PC-3 (cell line): ENCODE measurements around the gene CD200R1. TPM values are rescaled to one million over a fixed set of nuclear protein-coding genes. Genes with fewer than 3 reads are reported as not detected.
A peak's percentile ranks its signal among the peaks of the same experiment; 100 is the strongest.

Experiments used
- ATAC-seq: fragments of 200-7000 bp; cut with Tn5 transposase; 2 replicates; pipeline ENCODE4 v1.9.1; 2020; ENCODE audit warnings: mild to moderate bottlenecking, moderate library complexity
- BruUV-seq: library from RNA; stranded (reverse); fragments of 400-500 nt; replicated peaks from 2 replicates; lab custom pipeline; 2021; lab: Mats Ljungman, UMichigan
- CTCF ChIA-PET: fragments of 300-600 bp; sonication (Branson Sonifier 250); formaldehyde crosslinking; loops from one replicate; lab custom pipeline; 2022; ENCODE audit warnings: antibody characterized with exemption; lab: Charles Lee
- POLR2A ChIA-PET: fragments of 300-600 bp; sonication (Branson Sonifier 250); formaldehyde crosslinking; loops from one replicate; lab custom pipeline; 2022; ENCODE audit warnings: antibody characterized with exemption; ENCODE audit not compliant: unreplicated experiment; lab: Charles Lee
- DNase-seq: peaks from one replicate; pipeline ENCODE4 v3.0.0-alpha.2; 2015
- H2AFZ ChIP-seq: fragments of 300-600 bp; sonication (generic); 2 replicates; pipeline ENCODE4 v1.6.0; 2016; ENCODE audit warnings: antibody characterized with exemption, low read length
- H3F3A ChIP-seq: fragments of 300-600 bp; sonication (generic); one replicate; pipeline ENCODE4 v1.6.0; 2017; ENCODE audit warnings: antibody characterized with exemption, low read length, control low read depth, mild to moderate bottlenecking; ENCODE audit not compliant: unreplicated experiment
- H3K27ac ChIP-seq: fragments of 300-600 bp; sonication (generic); 2 replicates; pipeline ENCODE4 v1.5.1; 2016; ENCODE audit warnings: mild to moderate bottlenecking, low read length
- H3K27me3 ChIP-seq: fragments of 300-600 bp; sonication (generic); 2 replicates; pipeline ENCODE4 v1.6.1; 2016; ENCODE audit warnings: low read length, mixed read lengths
- H3K36me3 ChIP-seq: fragments of 300-600 bp; sonication (generic); 2 replicates; pipeline ENCODE4 v1.6.1; 2016; ENCODE audit warnings: low read depth, mixed run types, low read length, mixed read lengths
- H3K4me1 ChIP-seq: fragments of 300-600 bp; sonication (generic); 2 replicates; pipeline ENCODE4 v1.5.1; 2016; ENCODE audit warnings: low read length; ENCODE audit not compliant: insufficient read depth
- H3K4me2 ChIP-seq: fragments of 300-600 bp; sonication (generic); 2 replicates; pipeline ENCODE4 v1.6.0; 2016; ENCODE audit warnings: low read length
- H3K4me3 ChIP-seq: fragments of 300-600 bp; sonication (generic); 2 replicates; pipeline ENCODE4 v1.5.1; 2016; ENCODE audit warnings: mild to moderate bottlenecking, low read length, mixed read lengths
- H3K79me2 ChIP-seq: fragments of 300-600 bp; sonication (generic); 2 replicates; pipeline ENCODE4 v1.6.1; 2017; ENCODE audit warnings: low read length, mixed read lengths
- H3K9ac ChIP-seq: fragments of 300-600 bp; sonication (generic); 2 replicates; pipeline ENCODE4 v1.6.0; 2016; ENCODE audit warnings: mild to moderate bottlenecking, low read length
- H3K9me2 ChIP-seq: fragments of 300-600 bp; sonication (generic); replicated peaks from 2 replicates; pipeline ENCODE4 v1.6.1; 2016; ENCODE audit warnings: mixed run types, low read length, mixed read lengths
- H3K9me3 ChIP-seq: fragments of 300-600 bp; sonication (generic); 2 replicates; pipeline ENCODE4 v1.6.1; 2016; ENCODE audit warnings: low read length, mixed read lengths
- H4K20me1 ChIP-seq: fragments of 300-600 bp; sonication (generic); 2 replicates; pipeline ENCODE4 v1.6.1; 2016; ENCODE audit warnings: low read length, mixed read lengths
- CTCF ChIP-seq: fragments of 300-600 bp; sonication (generic); conservative IDR thresholded peaks from 2 replicates; pipeline ENCODE4 v1.5.1; 2017; ENCODE audit warnings: antibody characterized with exemption, low read depth, mild to moderate bottlenecking, low read length
- EZH2 ChIP-seq: fragments of 300-600 bp; sonication (generic); IDR thresholded peaks from one replicate; pipeline ENCODE4 v1.6.1; 2017; ENCODE audit warnings: antibody characterized with exemption, mild to moderate bottlenecking, low read length; ENCODE audit not compliant: unreplicated experiment
- EZH2phosphoT487 ChIP-seq: fragments of 300-600 bp; sonication (generic); IDR thresholded peaks from 2 replicates; pipeline ENCODE4 v1.6.1; 2018; ENCODE audit warnings: mild to moderate bottlenecking, antibody characterized with exemption, low read length, borderline replicate concordance
- intact Hi-C: fragments of 100-400 bp; cut with micrococcal nuclease; formaldehyde crosslinking; loops from 2 replicates; pipeline ENCODE4 v1.9.0; 2023
- total RNA-seq: library from RNA; depleted of rRNA; stranded (reverse); fragments of >200 nt; gene quantifications from 2 replicates; pipeline ENCODE4 v1.2.3, GENCODE V29; 2014

CD200R1 gene
- total RNA-seq, 1 experiment from 2014 or later = not detected

- intact Hi-C loops = no loop called here
- H3K4me2 ChIP-seq = no peak overlapping the region
- CTCF ChIA-PET = no interaction called here
- no peaks in the 10 kb centered on the region for H3K36me3 ChIP-seq
- H3K79me2 ChIP-seq = no peaks in the 10 kb centered on the region
- TF ChIP-seq CTCF (no peak), EZH2 (no peak), EZH2phosphoT487 (no peak)
- H3K9ac ChIP-seq = no peak overlapping the region
- peak; percentile 43; the same call in 1 of the 2 replicates for ATAC-seq
- no peaks in the 10 kb centered on the region; the same call in 1 of the 2 replicates for H3K4me1 ChIP-seq
- no peak overlapping the region for H3K27ac ChIP-seq
- DNase-seq = peak; percentile 18
- H3K27me3 ChIP-seq = peaks cover 7% of the 10 kb centered on the region; the same call in 1 of the 2 replicates
- H3K9me3 ChIP-seq = no peaks in the 10 kb centered on the region
- no TSS peak for BruUV-seq
- no peaks in the 10 kb centered on the region for H3F3A ChIP-seq
- no peaks in the 10 kb centered on the region for H4K20me1 ChIP-seq
- no peaks in the 10 kb centered on the region for H3K9me2 ChIP-seq
- POLR2A ChIA-PET = no interaction called here
- H2AFZ ChIP-seq = peak overlapping the region; percentile 54; the same call in 1 of the 2 replicates
- no peak overlapping the region for H3K4me3 ChIP-seq
These were observed 80.6 kb downstream of the CD200R1 start for GRCh38 chr3:112894258-112894657.

GRCh38 chr3:112889357-112889756 lies 85.5 kb downstream of the CD200R1 start:
- no peak for DNase-seq
- no peak overlapping the region for H2AFZ ChIP-seq
- H3K79me2 ChIP-seq = no peaks in the 10 kb centered on the region
- no peaks in the 10 kb centered on the region for H3F3A ChIP-seq
- no peak overlapping the region for H3K27ac ChIP-seq
- no peak for TF ChIP-seq EZH2phosphoT487
- no peak for TF ChIP-seq EZH2
- TF ChIP-seq CTCF = no peak
- no peak overlapping the region for H3K9ac ChIP-seq
- H3K27me3 ChIP-seq = peaks cover 4% of the 10 kb centered on the region; the same call in 1 of the 2 replicates
- H4K20me1 ChIP-seq = no peaks in the 10 kb centered on the region
- H3K4me1 ChIP-seq = no peaks in the 10 kb centered on the region; the same call in 1 of the 2 replicates
- POLR2A ChIA-PET = no interaction called here
- no TSS peak for BruUV-seq
- H3K36me3 ChIP-seq = no peaks in the 10 kb centered on the region
- ATAC-seq = no peak
- CTCF ChIA-PET = no interaction called here
- no peak overlapping the region for H3K4me3 ChIP-seq
- H3K9me2 ChIP-seq = no peaks in the 10 kb centered on the region
- intact Hi-C loops = no loop called here
- H3K9me3 ChIP-seq = no peaks in the 10 kb centered on the region
- no peak overlapping the region for H3K4me2 ChIP-seq

GRCh38 chr3:112888381-112889085 lies 86.4 kb downstream of the CD200R1 start:
- Histone ChIP-seq H3K27ac (no peak overlapping the region), H3K4me1 (no peaks in the 10 kb centered on the region), H2AFZ (no peak overlapping the region), H3K9me3 (no peaks in the 10 kb centered on the region), H3F3A (no peaks in the 10 kb centered on the region), H3K4me2 (no peak overlapping the region), H3K4me3 (no peak overlapping the region), H3K79me2 (no peaks in the 10 kb centered on the region), H3K36me3 (no peaks in the 10 kb centered on the region), H4K20me1 (no peaks in the 10 kb centered on the region), H3K27me3 (peaks cover 4% of the 10 kb centered on the region; the same call in 1 of the 2 replicates), H3K9me2 (no peaks in the 10 kb centered on the region), H3K9ac (no peak overlapping the region)
- ATAC-seq (no peak), DNase-seq (peak; percentile 23)
- ChIA-PET CTCF (no interaction called here), POLR2A (no interaction called here)
- TF ChIP-seq CTCF = no peak
- no peak for TF ChIP-seq EZH2phosphoT487
- no peak for TF ChIP-seq EZH2
- BruUV-seq = no TSS peak
- intact Hi-C loops = no loop called here
